HepG2 (cell line): Measurements from ENCODE around the gene KRTDAP. TPM values are rescaled to one million over a fixed set of nuclear protein-coding genes. Genes with fewer than 3 reads are reported as not detected.

Source experiments
- ARID4A ChIP-seq: sonication (generic); formaldehyde crosslinking; IDR thresholded peaks from 2 replicates; pipeline ENCODE4 v1.5.0; 2020; ENCODE audit warnings: mild to moderate bottlenecking, missing genetic modification reagents, borderline replicate concordance
- ATRX ChIP-seq: sonication (generic); formaldehyde crosslinking; IDR thresholded peaks from 2 replicates; pipeline ENCODE4 v1.4.0; 2020; ENCODE audit warnings: missing genetic modification reagents, borderline replicate concordance
- CENPBD1 ChIP-seq: sonication (generic); formaldehyde crosslinking; IDR thresholded peaks from 2 replicates; pipeline ENCODE4 v1.8.0; 2022; ENCODE audit warnings: missing genetic modification reagents, low read depth, mild to moderate bottlenecking, borderline replicate concordance
- CENPT ChIP-seq: sonication (generic); formaldehyde crosslinking; IDR thresholded peaks from 2 replicates; pipeline ENCODE4 v1.8.0; 2022; ENCODE audit warnings: low read depth, mild to moderate bottlenecking, moderate library complexity, missing genetic modification reagents
- HMGA1 ChIP-seq: sonication (generic); formaldehyde crosslinking; conservative IDR thresholded peaks from 2 replicates; pipeline ENCODE4 v1.4.0; 2020; ENCODE audit warnings: missing genetic modification reagents
- KDM5B ChIP-seq: sonication (generic); formaldehyde crosslinking; IDR thresholded peaks from 2 replicates; pipeline ENCODE4 v1.4.0; 2020; ENCODE audit warnings: missing genetic modification reagents, mild to moderate bottlenecking, borderline replicate concordance
- LCORL ChIP-seq, 2 experiments: fragments of 450-650 bp in 1 of 2; sonication (generic) in 1 of 2; formaldehyde crosslinking in 1 of 2; IDR thresholded peaks; 2 replicates each; pipeline versions ENCODE4 v1.5.0 to v1.6.1; 2017 to 2020; ENCODE audit warnings: antibody characterized with exemption in 1 of 2, missing genetic modification reagents in 1 of 2
- MEIS2 ChIP-seq: sonication (generic); formaldehyde crosslinking; IDR thresholded peaks from 2 replicates; pipeline ENCODE4 v1.9.0; 2021; ENCODE audit warnings: mild to moderate bottlenecking, missing genetic modification reagents
- NCOR1 ChIP-seq: fragments of 200-600 bp; sonication (generic); IDR thresholded peaks from 2 replicates; pipeline ENCODE4 v1.7.0; 2017; ENCODE audit warnings: antibody characterized with exemption, low read length, borderline replicate concordance
- PHB2 ChIP-seq: fragments of 450-650 bp; IDR thresholded peaks from 2 replicates; pipeline ENCODE4 v1.6.1; 2018; ENCODE audit not compliant: partially characterized antibody
- RAD51 ChIP-seq: fragments of 450-650 bp; IDR thresholded peaks from 2 replicates; pipeline ENCODE4 v1.6.1; 2016; ENCODE audit warnings: borderline replicate concordance
- RNF2 ChIP-seq: fragments of 450-650 bp; conservative IDR thresholded peaks from 2 replicates; pipeline ENCODE4 v1.6.1; 2016; ENCODE audit warnings: low read depth
- SP4 ChIP-seq: sonication (generic); formaldehyde crosslinking; IDR thresholded peaks from 2 replicates; pipeline ENCODE4 v1.8.1; 2023; ENCODE audit warnings: mild to moderate bottlenecking, missing genetic modification reagents
- TRIM22 ChIP-seq: fragments of 450-650 bp; IDR thresholded peaks from 2 replicates; pipeline ENCODE4 v1.6.1; 2017
- U2AF1 ChIP-seq: fragments of 200-400 bp; formaldehyde crosslinking; optimal IDR thresholded peaks from 2 replicates; pipeline ENCODE3; 2017; ENCODE audit warnings: mild to moderate bottlenecking, low read depth, low read length
- ZFP36L1 ChIP-seq: sonication (generic); formaldehyde crosslinking; IDR thresholded peaks from 2 replicates; pipeline ENCODE4 v1.8.0; 2022; ENCODE audit warnings: mild to moderate bottlenecking, missing genetic modification reagents, moderate library complexity
- ZNF18 ChIP-seq: sonication (generic); formaldehyde crosslinking; IDR thresholded peaks from 2 replicates; pipeline ENCODE4 v1.8.0; 2022; ENCODE audit warnings: mild to moderate bottlenecking, missing genetic modification reagents; ENCODE audit not compliant: insufficient replicate concordance
- ZNF264 ChIP-seq: sonication (generic); formaldehyde crosslinking; IDR thresholded peaks from 2 replicates; pipeline ENCODE4 v1.4.0; 2020; ENCODE audit warnings: missing genetic modification reagents
- ZNF317 ChIP-seq: sonication (generic); formaldehyde crosslinking; IDR thresholded peaks from 2 replicates; pipeline ENCODE4 v1.5.0; 2020; ENCODE audit warnings: mild to moderate bottlenecking, missing genetic modification reagents
- ZNF331 ChIP-seq: sonication (generic); formaldehyde crosslinking; IDR thresholded peaks from 2 replicates; pipeline ENCODE4 v1.4.0; 2020; ENCODE audit warnings: missing genetic modification reagents
- ZNF446 ChIP-seq: sonication (generic); formaldehyde crosslinking; IDR thresholded peaks from 2 replicates; pipeline ENCODE4 v1.5.0; 2020; ENCODE audit warnings: mild to moderate bottlenecking, missing genetic modification reagents
- ZNF580 ChIP-seq: IDR thresholded peaks from 2 replicates; pipeline ENCODE4 v1.6.1; 2016; ENCODE audit warnings: low read depth, borderline replicate concordance
- ZNF713 ChIP-seq: sonication (generic); formaldehyde crosslinking; IDR thresholded peaks from 2 replicates; pipeline ENCODE4 v1.4.0; 2020; ENCODE audit warnings: mild to moderate bottlenecking, missing genetic modification reagents
- polyA plus RNA-seq, 8 experiments: library from polyadenylated mRNA; depleted of rRNA in 3 of 8; stranded (reverse) in 7 of 8; unstranded in 1 of 8; fragments of >200 nt; fragmentation: Illumina TruSeq in 4 of 8; extraction: Trizol in 4 of 8; gene quantifications; 2 replicates each; pipeline versions ENCODE4 v1.2.1 to v1.2.3, GENCODE V29; 2011 to 2016; ENCODE audit warnings: low read depth in 4 of 8, missing spikeins in 1 of 8, mixed read lengths in 1 of 8; ENCODE audit not compliant: insufficient read depth in 1 of 8
- total RNA-seq, 5 experiments: library from RNA; depleted of rRNA; stranded (reverse); fragments of >200 nt; fragmentation: Illumina TruSeq; extraction: Trizol; gene quantifications; 2 replicates each; pipeline ENCODE4 v1.2.3, GENCODE V29; 2016; ENCODE audit warnings: low read depth in 1 of 5

KRTDAP gene
- total and polyA plus RNA-seq, 2 of the 13 experiments (the other 11 are each of a cell fraction or from before 2014, with no cell fraction given), result 0.86 to 1.5 TPM

- TF ChIP-seq ARID4A (CRISPR knock-in tag) (peak; percentile 7; the same call in 1 of the 2 replicates), ZNF713 (CRISPR knock-in tag) (0 out of 2 replicates have a peak, but pooled peaks have one; percentile 8), ZNF18 (CRISPR knock-in tag) (no peak), MEIS2 (CRISPR knock-in tag) (no peak), HMGA1 (CRISPR knock-in tag) (no peak), TRIM22 (no peak), ATRX (CRISPR knock-in tag) (no peak), RAD51 (no peak), SP4 (no peak), PHB2 (no peak), NCOR1 (peak; percentile 62; the same call in 1 of the 2 replicates), ZNF317 (CRISPR knock-in tag) (no peak; the same call in 1 of the 2 replicates), KDM5B (CRISPR knock-in tag) (no peak), ZNF264 (no peak), RNF2 (no peak), ZNF580 (CRISPR knock-in tag) (0 out of 2 replicates have a peak, but pooled peaks have one; percentile 23), CENPBD1 (CRISPR knock-in tag) (no peak), ZNF331 (CRISPR knock-in tag) (no peak; the same call in 1 of the 2 replicates), CENPT (no peak), U2AF1 (no peak), ZFP36L1 (no peak), ZNF446 (CRISPR knock-in tag) (no peak), LCORL (IDR thresholded peaks at IDR 0.05) (no peak), LCORL (CRISPR knock-in tag; IDR thresholded peaks at IDR 0.05) (no peak; the same call in 1 of the 2 replicates)
Measured at GRCh38 chr19:35459414-35460082, 30.7 kb downstream of the KRTDAP start (continued).
